Lung (tissue), 12 donors: ENCODE measurements around the gene DUSP9. TPM values are rescaled to one million over a fixed set of nuclear protein-coding genes. Genes with fewer than 3 reads are reported as not detected.

ENCODE experiments used
- ATAC-seq: fragments of 200-7000 bp; cut with Tn5 transposase; one replicate; pipeline ENCODE4 v1.9.1; 2020; ENCODE audit warnings: moderate number of reproducible peaks; ENCODE audit not compliant: insufficient read depth, low FRiP score
- DNase-seq, 3 donors: peaks; one replicate each; pipeline ENCODE4 v3.0.0-alpha.2; 2013 to 2017
- H3K27ac ChIP-seq, 2 donors: one replicate each; pipeline ENCODE4 v1.5.1; 2013; ENCODE audit warnings: mild to moderate bottlenecking in 2 of 2, moderate library complexity in 2 of 2, control low read depth in 1 of 2, inconsistent platforms in 1 of 2, low read depth in 1 of 2, low read length in 1 of 2
- H3K27me3 ChIP-seq, 3 donors: one replicate each; pipeline ENCODE4 v1.5.1; 2013; ENCODE audit warnings: low read length in 2 of 3; ENCODE audit not compliant: control insufficient read depth in 3 of 3, insufficient read depth in 3 of 3
- H3K36me3 ChIP-seq, 4 donors: one replicate each; pipeline ENCODE4 v1.5.1; 2013; ENCODE audit warnings: low read length in 4 of 4, mild to moderate bottlenecking in 1 of 4, moderate library complexity in 1 of 4; ENCODE audit not compliant: control insufficient read depth in 4 of 4, insufficient read depth in 4 of 4
- H3K4me1 ChIP-seq, 5 donors: one replicate each; pipeline ENCODE4 v1.5.1; 2013; ENCODE audit warnings: low read length in 5 of 5, mild to moderate bottlenecking in 2 of 5, moderate library complexity in 1 of 5; ENCODE audit not compliant: control insufficient read depth in 5 of 5, insufficient read depth in 5 of 5
- H3K4me3 ChIP-seq: one replicate; pipeline ENCODE4 v1.5.1; 2013; ENCODE audit warnings: mild to moderate bottlenecking, control low read depth, moderate library complexity
- H3K9ac ChIP-seq, 2 donors: one replicate each; pipeline ENCODE4 v1.5.1; 2013; ENCODE audit warnings: low read length in 2 of 2, control low read depth in 1 of 2; ENCODE audit not compliant: insufficient read depth in 1 of 2
- H3K9me3 ChIP-seq, 4 donors: one replicate each; pipeline ENCODE4 v1.5.1; 2013; ENCODE audit warnings: low read length in 3 of 4, mild to moderate bottlenecking in 1 of 4, moderate library complexity in 1 of 4; ENCODE audit not compliant: control insufficient read depth in 4 of 4, insufficient read depth in 3 of 4
- WGBS, 2 donors: extraction: QIAGEN DNeasy Blood & Tissue Kit; methylation state at CpG; one replicate each; pipeline ENCODE4 v1.1.7; 2013; 5-methylcytosine and 5-hydroxymethylcytosine counted together
- polyA plus RNA-seq, 2 donors: library from polyadenylated mRNA; stranded (reverse); fragments of 200-250 nt; gene quantifications; one replicate each; pipeline ENCODE4 v1.2.1, GENCODE V29; 2013
- total RNA-seq, 2 donors: library from RNA; depleted of rRNA in 1 of 2; stranded (reverse); fragments of >200 nt in 1 of 2; gene quantifications; one replicate each; pipeline ENCODE4 v1.2.1, GENCODE V29; 2014 to 2021
- TF ChIP-seq, protein P1 (sequence below): IDR thresholded peaks from 2 replicates; pipeline ENCODE4 v1.5.1; 2012; ENCODE audit warnings: mild to moderate bottlenecking; ENCODE audit errors: control extremely low read depth, extremely low read depth
- donor health status: control.
- donor health status: control.
- donor health status: Bipolar disorder and iron deficiency.
- donor health status: healthy.
- donor health status: DM: yes; HTN: yes; CAD: no.

The DUSP9 gene
- total and polyA plus RNA-seq, 4 donors = 0.10 to 0.55 (median 0.23) TPM

DNA sequence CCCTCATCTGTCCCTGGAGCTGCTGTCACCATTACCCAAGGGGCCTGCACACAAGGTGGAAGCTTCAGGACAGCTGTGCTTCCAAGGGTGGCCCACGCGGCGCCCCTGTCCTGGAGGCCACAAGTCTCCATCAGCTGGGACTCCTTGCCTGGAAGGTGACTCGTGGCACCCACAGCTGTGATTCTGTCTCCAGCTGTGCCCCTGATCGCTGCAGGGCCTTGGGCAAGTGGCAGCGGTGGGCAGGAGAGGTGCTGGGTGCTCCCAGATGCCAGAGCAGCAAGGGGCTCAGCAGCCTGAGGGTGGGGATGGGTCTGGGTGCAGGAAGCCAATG is 9.0 kb upstream of the DUSP9 start:
- H3K4me1 ChIP-seq = peaks cover 3 to 9% (median 4%) of the 10 kb centered on the region in 5 donors
- no peak for DNase-seq
- H3K36me3 ChIP-seq = no peaks in the 10 kb centered on the region
- H3K27me3 ChIP-seq = peaks cover 3 to 15% (median 6%) of the 10 kb centered on the region in 3 donors
- TF ChIP-seq, protein P1, sequence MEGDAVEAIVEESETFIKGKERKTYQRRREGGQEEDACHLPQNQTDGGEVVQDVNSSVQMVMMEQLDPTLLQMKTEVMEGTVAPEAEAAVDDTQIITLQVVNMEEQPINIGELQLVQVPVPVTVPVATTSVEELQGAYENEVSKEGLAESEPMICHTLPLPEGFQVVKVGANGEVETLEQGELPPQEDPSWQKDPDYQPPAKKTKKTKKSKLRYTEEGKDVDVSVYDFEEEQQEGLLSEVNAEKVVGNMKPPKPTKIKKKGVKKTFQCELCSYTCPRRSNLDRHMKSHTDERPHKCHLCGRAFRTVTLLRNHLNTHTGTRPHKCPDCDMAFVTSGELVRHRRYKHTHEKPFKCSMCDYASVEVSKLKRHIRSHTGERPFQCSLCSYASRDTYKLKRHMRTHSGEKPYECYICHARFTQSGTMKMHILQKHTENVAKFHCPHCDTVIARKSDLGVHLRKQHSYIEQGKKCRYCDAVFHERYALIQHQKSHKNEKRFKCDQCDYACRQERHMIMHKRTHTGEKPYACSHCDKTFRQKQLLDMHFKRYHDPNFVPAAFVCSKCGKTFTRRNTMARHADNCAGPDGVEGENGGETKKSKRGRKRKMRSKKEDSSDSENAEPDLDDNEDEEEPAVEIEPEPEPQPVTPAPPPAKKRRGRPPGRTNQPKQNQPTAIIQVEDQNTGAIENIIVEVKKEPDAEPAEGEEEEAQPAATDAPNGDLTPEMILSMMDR = no peak
- WGBS, 2 donors = 82 to 94% methylated on average over 5 to 6 of the region's 6 CpGs
- no peak for ATAC-seq
- peaks cover 0 to 5% (median 0%) of the 10 kb centered on the region in 4 donors for H3K9me3 ChIP-seq
- no peak overlapping the region for H3K27ac ChIP-seq
- no peak overlapping the region for H3K9ac ChIP-seq
- no peak overlapping the region for H3K4me3 ChIP-seq

DNA sequence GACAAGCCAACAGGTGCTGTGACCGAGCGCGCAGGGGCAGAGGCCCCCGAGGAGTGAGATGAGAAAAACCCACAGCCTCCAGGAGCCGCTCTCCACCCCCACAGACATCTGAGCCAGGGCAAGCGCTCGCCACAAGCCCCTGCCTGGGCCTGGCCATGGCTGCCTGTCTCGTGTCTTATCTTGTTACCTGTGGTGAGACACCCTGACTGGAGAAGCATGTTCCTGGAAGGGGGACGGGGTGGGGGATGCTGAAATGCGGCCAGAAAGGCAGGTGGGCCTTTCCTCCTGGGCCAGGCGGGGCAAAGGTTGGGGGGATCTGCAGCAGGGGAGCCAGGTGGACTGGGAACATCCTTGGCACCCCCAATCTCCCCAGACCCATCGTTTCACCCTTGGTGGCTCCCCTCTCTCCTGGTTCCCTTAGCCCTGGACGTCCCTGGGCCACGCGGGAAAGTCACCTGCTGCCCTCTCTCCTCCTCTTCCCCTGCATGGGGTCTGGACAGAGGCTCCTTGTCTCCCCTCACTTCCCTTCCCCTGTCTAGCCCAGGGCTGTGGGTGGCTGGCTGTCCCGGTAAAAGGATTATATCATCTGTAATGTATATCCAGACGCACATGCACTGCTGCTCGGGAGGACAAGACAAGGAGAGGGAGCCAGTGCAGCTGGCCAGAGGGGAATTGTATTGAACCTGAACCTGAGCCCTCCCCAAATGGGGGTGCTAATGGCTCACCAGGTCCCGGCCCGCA is 8.4 kb upstream of the DUSP9 start:
- Histone ChIP-seq H3K27ac (no peak overlapping the region), H3K4me1 (peaks cover 3 to 9% (median 4%) of the 10 kb centered on the region in 5 donors), H3K9me3 (peaks cover 0 to 5% (median 0%) of the 10 kb centered on the region in 4 donors), H3K36me3 (no peaks in the 10 kb centered on the region), H3K4me3 (no peak overlapping the region), H3K9ac (no peak overlapping the region), H3K27me3 (peaks cover 4 to 21% (median 12%) of the 10 kb centered on the region in 3 donors)
- ATAC-seq = no peak
- WGBS, 2 donors = 75 to 79% methylated on average over 4 to 20 of the region's 20 CpGs
- DNase-seq = peak in 1 of 3 donors; percentile 8
- TF ChIP-seq, protein P1 = no peak

DNA sequence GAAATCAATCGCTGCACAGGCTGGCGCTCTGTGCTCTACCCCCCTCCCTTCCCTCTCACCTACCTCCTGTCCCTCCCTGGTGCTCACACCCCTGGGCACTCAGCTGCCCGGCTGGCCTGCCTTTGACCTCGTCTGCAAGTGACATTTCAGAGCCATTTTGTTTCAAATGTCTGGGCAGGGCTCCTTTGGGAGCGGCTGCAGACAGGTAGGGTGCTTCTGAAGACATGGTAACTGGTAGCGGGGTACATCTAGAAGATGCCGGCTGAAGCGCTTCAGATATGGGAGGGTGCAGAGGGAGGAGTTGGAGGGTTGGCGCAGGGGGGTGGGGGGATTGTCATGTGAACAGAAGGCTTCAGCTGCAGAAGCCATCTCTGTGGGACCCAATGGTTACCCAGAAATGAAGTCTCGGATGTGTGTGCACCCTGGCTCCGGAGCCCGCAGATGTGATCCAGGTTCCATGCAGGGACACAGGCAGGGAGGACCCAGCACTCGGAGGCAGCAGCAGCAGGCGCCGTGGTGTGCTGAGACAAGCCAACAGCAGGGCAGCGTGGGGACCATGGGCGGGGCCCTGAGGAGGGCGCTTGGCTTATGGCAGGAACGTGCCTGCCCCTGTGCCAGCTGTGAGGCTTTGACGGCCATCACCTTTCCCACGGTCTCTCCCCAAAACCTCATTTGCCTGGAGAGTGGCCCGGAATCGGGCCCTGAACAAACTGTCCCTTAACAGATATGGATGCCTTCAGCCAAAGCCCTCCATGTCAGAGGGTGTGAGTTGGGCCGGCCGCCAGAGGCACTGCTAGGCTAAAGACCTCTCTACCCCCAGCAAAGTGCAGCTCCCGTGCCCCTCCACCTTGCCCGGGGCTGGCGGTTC is 7.6 kb upstream of the DUSP9 start:
- no peak for DNase-seq
- Histone ChIP-seq H3K9me3 (peaks cover 0 to 6% (median 0%) of the 10 kb centered on the region in 4 donors), H3K27ac (no peak overlapping the region), H3K4me1 (peaks cover 2 to 10% (median 3%) of the 10 kb centered on the region in 5 donors), H3K4me3 (no peak overlapping the region), H3K36me3 (no peaks in the 10 kb centered on the region), H3K9ac (no peak overlapping the region), H3K27me3 (peaks cover 7 to 25% (median 16%) of the 10 kb centered on the region in 3 donors)
- no peak for ATAC-seq
- WGBS, 2 donors = 79 to 83% methylated on average over 18 to 28 of the region's 28 CpGs
- TF ChIP-seq, protein P1 = no peak
